GM18870 (cell line): Measurements from ENCODE around the gene TNIK.
A peak's percentile ranks its signal among the peaks of the same experiment; 100 is the strongest.
"Not testable (repeated sequence)": the region's sequence is repeated elsewhere in the genome, so short reads cannot be mapped to it uniquely, and the experiment has no call there.

Experiments used
- ATAC-seq: cut with Tn5 transposase; IDR thresholded peaks from one replicate; pipeline ENCODE4 v1.9.1; 2021; ENCODE audit warnings: moderate library complexity; ENCODE audit not compliant: unreplicated experiment

Gene TNIK

DNA sequence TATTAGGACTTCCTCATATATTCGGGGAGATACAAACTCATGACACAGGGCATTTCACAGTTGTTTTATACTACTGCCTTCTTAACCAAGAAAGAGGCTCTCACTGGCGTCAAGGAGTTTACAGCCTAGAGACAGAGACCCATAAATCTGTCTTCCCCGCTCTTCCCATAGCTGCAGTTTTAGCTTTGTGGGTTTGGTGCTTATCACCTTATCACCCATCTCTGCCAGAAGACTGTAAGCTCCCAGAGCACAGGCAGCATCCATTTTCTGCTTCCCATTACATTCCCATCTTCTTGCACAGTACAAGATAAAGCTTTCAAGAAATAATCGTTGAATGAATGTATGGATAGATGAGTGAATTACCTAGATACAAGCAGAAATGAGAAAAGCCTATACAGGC, 144.3 kb downstream of the TNIK start:
- no peak for ATAC-seq

DNA sequence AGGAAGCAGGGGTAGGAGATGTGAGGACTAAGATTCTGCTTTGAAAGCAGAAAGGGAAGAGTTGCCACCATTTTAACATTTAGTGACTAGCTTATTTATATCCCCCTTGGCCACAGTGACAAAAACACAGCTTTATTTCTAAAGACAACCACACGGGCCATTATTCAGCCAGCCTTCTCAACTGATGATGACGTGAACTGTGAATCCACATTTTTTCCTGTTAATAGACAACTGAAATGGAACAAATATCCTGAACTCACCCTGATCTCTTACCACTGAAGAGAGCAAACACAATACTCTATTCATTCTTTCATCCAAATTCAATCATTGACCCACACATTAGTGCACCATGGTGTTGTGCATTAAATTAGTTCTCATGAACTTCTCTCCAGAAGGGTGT, 145.1 kb downstream of the TNIK start:
- ATAC-seq, result no peak

DNA sequence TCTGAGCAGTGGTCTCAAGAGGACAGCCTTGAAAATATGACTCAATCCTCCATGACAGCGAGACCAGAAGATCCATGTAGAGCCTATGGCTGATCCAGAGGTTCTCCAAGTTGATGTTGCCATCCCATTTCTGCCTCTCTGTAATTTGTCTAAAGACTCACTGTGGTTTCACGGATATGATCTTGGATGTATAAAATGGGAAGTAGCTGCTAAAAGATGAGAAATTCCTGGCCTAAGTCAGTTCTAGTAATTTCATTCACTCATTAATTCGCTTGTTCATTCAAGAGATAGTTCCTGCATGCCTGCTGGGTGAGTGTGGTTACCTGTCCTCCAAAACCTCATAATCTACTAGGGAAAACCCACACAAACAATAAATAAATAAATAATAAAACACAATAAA, 145.9 kb downstream of the TNIK start:
- no peak for ATAC-seq

DNA sequence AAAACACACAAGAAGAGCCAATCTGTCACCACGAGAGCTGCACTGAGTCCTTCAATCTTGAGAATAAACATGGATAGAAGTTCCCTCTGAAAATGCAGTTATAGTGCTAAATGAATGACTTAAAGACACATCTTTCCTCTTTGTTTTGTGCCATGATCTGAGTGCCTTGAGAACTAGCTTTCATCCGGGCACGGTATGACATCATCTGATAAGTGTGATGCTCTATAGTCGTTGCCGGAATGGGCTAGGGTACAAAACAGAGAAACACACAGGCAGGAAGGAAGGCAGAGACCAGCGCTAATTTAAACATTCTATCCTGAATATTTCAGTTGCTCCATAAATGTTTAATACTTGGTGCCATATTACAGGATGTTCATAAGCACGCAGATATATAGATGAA, 146.5 kb downstream of the TNIK start:
- ATAC-seq, result no peak

DNA sequence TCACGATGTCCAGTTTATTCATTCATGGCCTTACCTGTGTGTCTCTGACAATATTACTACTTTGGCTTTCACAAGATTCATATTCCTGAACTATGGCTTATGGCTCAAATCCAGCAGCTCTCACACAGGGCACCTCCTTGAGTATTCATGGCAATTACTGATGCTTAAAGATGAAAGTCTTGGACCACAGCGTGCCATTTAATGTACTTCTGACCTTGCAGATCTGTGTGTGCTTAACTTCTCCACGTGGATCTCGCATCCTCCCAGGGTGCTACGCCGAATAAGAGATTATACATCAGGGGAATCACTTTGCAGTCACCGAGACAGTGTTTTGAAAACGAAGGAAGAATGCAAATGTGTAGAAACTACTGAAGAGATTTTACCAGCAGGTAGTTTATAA, 147.5 kb downstream of the TNIK start:
- no peak for ATAC-seq

DNA sequence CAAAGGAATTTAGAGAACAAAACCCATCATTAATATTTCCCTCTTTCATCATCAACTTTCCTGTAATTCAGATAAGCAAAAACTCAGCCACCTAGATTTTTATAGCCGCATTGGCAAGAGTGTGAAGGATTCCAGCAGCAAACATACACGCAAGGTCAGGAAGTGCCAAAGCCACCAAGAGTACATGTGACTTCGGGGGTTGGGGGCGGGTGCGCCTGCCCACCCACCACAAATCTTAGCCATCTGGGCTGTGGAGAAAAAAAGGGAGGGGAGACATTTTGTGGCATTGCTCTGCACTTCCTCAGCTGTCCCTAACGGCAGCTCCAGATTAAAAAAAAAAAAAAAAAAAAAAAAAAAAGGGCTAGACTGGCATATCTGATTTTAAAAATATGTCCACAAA, 148.4 kb downstream of the TNIK start:
- no peak for ATAC-seq

DNA sequence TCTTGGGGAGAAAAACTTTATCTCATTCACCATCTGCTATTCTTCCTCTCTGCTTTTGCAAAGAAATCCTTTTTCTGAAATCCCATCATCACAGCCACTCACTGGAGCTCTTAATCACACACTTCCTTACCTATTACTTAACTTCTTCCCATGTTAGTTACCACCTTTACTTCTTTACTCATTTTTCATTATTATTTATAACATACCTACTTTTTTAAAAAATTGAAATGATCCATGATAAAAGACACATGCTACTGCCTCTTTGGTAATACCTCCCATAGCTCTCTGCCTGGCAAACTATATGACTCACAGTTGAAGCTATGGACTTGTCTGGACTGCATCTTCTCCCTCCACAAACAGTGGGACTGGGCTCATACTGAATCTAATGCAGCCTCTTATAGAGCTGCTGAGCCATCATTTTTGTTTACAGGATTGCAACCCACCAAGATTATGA, 150.3 kb downstream of the TNIK start:
- no peak for ATAC-seq

DNA sequence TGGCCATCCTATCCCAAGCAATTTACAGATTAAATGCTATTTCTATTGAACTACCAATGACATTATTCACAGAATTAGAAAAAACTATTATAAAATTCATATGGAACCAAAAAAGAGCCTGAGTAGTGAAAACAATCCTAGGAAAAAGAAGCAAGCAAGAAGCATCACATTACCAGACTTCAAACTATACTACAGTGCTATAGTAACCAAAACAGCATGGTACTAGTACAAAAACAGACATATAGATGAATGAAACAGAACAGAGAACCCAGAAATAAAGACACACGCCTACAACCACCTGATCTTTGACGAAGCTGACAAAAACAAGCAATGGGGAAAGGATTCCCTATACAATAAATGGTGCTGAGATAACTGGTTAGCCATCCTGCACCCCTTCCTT, 152.2 kb downstream of the TNIK start:
- ATAC-seq, result no peak

DNA sequence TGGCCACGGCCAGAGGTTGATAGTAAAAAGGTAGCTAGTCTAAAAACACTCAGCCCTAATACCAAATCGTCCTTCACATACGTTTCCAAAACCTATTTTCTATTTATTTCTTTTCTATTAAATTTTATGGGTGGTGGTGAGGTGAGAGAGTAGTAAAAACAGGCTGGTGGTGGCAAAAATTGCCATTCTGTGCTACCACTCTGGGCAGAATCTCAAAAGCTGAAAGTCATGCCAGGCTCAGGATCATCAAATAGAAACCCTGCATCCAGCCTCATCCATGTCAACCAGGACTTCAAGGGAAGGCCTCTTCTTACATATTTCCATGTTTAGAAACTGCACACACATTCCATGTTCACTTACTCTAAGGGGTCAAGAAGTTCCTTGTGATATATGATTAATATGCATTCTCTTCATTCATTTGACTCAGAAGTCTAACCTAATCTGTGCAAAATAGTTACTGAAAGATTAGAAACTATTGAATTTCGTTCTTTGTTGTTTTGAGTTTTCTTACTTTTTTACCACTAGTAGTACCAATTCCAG, 153.1 kb downstream of the TNIK start:
- no peak for ATAC-seq

DNA sequence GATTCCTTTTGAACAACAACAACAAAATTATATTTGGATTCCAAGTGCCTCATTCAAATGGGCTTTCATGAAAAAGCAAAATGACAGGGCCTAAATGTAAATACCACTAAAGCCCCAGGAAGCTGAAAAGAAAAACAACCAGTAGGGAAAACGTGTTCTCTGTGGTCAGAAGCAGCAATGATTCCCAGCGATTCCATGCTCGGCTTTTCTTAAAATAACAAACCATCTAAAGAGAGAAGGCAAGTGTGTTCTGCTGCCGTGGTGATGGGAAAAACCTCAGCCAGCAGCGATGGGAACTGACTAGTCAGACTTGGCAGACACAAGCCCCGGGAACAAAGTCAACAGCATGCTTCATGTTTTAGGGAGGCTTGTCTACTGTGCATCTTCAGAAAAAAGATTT, 153.6 kb downstream of the TNIK start:
- no peak for ATAC-seq

DNA sequence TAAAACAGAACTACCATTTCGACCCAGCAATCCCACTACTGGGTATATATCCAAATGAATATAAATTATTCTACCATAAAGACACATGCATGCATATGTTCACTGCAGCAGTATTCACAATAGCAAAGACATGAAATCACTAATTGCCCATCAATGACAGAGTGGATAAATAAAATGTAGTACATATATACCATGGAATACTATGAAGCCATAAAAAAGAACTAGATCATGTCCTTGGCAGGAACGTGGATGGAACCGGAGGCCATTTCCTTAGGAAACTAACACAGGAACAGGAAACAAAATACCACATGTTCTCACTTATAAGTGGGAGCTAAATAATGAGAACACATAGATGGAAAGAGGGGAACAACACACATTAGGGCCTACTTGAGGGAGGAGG, 154.4 kb downstream of the TNIK start:
- not testable (repeated sequence) for ATAC-seq

DNA sequence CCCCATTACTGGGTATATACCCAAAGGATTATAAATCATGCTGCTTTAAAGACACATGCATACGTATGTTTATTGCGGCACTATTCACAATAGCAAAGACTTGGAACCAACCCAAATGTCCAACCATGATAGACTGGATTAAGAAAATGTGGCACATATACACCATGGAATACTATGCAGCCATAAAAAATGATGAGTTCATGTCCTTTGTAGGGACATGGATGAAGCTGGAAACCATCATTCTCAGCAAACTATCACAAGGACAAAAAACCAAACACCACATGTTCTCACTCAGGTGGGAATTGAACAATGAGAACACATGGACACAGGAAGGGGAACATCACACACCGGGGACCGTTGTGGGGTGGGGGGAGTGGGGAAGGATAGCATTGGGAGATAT, 155.7 kb downstream of the TNIK start:
- not testable (repeated sequence) for ATAC-seq

DNA sequence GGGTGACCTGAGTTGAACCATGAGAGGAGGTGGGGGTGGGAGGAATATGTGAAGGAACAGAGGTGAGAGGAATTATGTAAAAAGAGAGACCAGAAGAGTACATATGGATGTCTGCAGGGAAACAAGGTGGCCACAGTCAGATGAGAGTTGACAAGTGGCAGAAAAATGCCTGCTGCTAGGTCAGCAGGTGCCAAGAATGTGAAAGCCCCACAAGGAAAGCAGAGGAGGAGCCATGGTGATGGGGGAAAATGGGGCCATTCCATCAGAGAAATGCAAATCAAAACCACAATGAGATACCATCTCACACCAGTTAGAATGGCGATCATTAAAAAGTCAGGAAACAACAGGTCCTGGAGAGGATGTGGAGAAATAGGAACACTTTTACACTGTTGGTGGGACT, 156.2 kb downstream of the TNIK start:
- not testable (repeated sequence) for ATAC-seq

DNA sequence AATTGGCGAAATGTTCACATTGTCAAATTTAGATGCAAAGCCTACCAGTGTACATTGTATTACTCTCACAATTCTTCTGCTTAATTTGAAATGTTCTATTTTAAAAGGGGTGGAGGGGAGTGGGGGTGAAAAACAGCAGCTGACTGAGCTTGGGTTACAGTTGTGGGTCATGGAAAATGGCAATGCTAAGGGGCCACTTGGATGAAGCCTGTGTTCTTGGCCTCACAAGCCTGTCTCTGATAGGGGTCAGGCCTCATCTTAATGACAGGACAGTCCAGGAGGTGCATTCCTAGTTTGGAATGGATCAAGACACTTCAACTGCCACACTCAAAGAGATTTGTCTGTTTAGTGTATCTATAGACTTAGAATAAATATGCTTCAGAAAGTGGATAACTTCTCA, 158.2 kb downstream of the TNIK start:
- ATAC-seq, result no peak

DNA sequence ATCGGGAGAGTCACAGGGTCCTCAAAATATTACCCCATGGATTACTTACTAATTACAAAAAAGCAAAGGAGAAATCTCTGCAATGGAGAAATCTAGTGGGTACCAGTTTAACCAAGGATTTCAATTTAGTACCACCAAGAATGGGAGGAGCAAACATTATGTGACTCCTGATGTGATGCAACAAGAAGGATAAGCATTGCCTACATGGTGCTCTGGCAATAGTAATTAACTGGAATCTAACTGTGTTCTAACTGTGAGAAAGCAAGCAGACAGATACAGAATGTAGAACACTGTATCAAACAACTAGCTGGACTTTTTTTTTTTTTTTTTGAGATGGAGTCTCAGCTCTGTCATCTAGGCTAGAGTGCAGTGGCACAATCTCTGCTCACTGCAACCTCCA, 159.2 kb downstream of the TNIK start:
- ATAC-seq, result no peak

DNA sequence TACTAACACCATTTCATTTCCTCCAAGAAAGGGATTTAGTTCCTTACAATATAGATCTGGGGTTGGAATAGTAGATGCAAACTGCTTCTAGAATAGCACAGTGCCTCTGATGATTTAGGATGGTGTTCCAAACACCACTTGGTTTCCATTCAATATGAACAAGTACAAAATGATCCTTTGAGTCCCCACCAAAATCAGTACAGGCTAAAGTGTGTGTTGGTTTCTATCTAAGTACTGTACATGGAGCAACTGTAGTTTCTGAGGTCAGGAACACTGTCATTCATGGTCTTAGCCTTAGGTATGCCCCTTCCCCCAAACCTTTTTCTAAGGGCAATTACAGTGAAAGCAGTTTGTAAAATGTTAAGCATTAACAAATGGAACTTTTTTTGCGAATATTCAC, 162.3 kb downstream of the TNIK start:
- no peak for ATAC-seq

DNA sequence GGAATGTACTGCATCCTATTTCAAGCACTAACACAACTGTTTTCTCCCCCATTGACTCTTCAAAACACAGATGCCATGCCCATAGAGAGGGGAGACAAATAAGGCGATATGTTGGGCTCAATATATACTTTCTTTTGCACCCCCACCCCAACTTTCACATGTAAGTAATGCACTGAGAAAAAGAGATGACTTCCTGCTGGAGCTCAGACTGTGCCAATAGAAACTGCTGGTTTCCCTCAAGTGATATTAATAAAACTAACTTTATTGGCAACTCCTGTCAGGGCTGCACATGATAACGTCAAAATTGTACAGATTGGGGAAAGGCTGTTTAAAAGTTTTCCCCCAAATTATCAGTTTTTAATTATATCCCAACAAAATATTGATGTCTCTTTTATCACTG, 163.0 kb downstream of the TNIK start:
- ATAC-seq, result no peak

DNA sequence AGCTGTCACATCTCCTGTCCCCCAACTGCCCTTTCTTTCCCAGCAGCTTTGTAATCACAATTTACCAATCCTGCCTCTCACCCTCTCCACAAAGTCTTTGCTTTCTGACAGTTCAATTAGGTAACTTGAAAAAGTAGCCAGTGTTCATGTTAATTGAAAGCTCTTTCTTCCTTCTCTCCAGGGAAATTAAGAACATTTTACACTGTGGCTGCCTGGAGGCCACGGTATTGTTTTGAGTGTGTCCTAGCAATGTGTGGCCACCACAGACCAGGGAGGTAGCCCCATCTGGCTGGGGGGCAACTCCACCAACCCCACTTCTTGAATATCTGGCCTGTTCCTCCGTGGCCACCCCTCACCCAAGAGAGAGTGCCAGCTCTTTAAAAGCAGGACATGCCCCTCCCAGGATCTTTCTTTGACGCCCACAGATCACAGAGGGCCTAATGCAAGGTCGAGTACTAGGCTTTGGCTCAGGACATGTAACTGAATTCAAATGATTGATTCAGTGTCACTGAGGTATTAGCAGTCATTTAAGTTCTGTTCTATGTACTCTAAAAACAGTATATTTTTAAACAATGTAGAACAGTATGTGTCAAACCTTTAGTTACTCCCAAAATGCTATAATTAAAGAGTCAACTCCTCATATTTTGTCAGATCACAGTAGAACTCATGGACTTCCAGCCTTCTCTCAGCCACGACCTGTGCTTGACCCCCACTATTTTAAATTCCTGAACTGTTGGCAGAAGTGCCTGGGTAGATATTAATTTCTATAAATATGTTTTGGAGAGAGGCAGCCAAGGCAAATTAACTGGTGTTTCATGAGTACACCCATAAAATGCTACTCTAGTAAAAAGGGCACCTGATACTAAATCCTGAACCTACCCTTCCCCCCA, 164.5 kb downstream of the TNIK start:
- no peak for ATAC-seq

DNA sequence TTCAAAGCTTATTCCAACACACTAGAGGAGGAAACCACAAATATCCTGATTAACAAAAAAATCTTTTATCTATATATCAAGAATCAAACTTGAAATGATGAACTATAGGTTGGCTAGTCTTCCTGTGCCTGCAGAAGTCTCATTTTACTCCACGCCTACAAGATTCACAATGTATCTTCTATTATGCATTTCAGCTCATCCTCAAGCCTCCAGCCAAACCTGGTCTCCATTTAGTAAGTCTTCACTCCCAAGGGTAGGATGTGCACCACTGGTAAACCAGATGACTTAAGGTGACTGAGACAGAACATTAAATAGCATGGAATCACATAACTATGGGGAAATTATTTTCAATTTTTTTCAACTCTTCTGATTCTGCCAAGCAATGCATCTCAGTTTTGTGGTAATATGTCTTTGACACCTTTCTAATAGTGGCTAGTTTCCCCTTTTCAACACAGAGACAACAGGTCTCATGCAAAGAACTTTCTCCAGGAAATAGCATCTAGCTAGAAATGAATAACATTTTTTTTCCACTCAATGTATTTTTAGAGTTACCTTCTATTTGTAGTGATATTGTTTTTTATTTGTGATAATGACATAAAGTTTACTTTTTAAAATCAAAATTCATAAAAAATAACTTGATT, 166.9 kb downstream of the TNIK start:
- ATAC-seq, result peak; percentile 64

DNA sequence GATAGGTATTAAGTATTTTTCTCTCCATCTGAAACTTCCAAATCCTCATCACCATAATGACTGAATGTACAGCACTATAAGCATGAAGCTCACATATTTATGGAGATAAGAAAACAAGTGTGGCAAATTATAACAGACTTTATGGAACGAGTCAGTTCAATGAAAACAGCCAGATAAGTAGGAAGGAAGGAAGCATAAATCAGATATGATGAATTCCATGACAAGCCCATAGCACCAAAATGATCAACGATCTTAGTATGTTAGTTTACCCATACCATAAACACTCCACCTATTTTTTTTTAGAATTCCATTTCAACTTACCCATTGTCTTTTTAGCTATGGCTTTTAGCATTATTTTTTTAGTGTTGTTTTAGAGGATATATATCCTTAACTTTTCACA, 169.5 kb downstream of the TNIK start:
- no peak for ATAC-seq

DNA sequence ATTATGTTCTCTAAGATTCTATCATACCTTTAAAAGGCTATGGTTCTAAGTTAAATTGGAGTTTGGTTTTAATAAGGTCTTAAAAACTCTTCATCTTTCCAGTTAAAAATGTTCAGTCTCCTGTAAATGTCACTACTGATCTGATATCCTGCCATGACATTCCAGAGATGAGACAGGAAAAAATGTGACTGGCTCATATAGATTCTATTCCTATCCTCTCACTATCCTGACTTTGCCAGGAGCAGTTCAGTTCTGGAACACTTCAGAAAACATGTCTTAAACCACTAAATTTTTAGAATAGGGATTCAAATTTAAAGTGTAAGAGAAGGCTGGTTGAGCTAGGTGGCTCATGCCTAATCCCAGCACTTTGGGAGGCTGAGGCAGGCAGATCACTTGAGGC, 170.9 kb downstream of the TNIK start:
- no peak for ATAC-seq

DNA sequence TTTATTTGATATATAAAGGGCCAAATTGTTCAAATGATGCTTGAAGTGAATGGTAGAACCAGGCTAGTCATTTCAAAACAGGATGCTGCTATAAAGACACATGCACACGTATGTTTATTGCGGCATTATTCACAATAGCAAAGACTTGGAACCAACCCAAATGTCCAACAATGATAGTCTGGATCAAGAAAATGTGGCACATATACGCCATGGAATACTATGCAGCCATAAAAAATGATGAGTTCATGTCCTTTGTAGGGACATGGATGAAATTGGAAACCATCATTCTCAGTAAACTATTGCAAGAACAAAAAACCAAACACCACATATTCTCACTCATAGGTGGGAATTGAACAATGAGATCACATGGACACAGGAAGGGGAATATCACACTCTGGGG, 172.4 kb downstream of the TNIK start:
- not testable (repeated sequence) for ATAC-seq
